ENCODE results near the gene EPSTI1.

EPSTI1 gene

DNA sequence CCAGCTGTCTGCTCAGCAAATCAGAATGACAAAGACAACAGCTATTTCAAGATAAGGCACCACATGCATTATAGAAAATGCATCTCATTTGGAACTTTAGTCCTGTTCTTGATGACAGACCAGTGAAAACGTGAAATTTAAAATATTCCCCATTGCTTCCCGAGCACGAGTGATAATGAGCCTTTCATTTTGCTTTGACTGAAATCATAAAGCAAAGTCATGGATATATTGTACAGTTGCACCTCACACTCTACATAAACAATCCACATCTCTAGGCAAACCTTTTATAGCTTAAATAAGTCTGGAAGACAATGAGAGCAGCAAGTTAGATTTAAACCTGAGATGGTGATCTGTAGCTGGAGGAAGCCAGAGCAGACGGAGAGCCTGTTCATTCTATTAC is 131.6 kb downstream of the EPSTI1 start:
- DNase-seq (ENCODE audit: low spot score): no peak
- in situ Hi-C loops (cut with MboI; ENCODE audit: low sequenced_read_pairs, unreplicated experiment): no loop called here
- TF ChIP-seq, protein P1, sequence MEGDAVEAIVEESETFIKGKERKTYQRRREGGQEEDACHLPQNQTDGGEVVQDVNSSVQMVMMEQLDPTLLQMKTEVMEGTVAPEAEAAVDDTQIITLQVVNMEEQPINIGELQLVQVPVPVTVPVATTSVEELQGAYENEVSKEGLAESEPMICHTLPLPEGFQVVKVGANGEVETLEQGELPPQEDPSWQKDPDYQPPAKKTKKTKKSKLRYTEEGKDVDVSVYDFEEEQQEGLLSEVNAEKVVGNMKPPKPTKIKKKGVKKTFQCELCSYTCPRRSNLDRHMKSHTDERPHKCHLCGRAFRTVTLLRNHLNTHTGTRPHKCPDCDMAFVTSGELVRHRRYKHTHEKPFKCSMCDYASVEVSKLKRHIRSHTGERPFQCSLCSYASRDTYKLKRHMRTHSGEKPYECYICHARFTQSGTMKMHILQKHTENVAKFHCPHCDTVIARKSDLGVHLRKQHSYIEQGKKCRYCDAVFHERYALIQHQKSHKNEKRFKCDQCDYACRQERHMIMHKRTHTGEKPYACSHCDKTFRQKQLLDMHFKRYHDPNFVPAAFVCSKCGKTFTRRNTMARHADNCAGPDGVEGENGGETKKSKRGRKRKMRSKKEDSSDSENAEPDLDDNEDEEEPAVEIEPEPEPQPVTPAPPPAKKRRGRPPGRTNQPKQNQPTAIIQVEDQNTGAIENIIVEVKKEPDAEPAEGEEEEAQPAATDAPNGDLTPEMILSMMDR (IDR thresholded peaks at IDR 0.05; ENCODE audit: borderline replicate concordance, control extremely low read depth, extremely low read depth, insufficient read depth, missing control alignments): no peak

DNA sequence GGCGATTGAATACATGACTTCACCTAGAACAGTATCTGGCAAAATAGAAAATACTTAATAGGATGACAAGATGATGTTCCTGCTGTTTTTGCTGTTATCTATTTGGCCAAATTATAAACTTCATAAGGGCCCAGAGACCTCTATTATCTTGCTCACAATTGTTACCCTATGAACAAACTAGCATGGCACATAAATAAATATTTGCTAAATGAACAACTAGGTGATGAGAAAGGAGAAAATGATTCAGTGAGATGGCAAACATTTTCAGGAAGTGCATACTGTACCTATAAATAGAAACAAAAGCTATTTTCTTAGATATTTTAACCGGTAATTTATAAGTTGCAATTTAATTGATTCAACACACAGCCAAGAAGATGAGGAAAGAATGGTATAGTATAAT is 132.3 kb downstream of the EPSTI1 start:
- in situ Hi-C loops (cut with MboI; ENCODE audit: low sequenced_read_pairs, unreplicated experiment): no loop called here

DNA sequence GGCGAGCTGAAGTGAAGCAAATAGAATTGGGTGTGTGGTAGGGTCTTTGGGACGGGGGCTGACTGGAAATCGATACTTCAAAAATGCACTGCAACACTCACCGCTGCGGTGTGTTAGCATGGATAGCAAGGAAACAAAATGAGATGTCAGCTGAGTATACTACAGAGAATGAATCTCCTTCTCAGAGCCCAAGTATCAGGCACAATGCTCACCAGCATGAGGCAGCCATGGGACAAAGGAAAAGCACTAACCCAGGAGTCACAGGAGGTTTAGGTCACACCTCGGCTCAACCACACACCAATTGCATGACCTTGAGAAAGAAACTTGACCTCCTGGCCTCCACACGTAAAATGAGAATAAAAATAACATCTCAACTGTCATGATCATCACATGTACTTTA is 136.6 kb downstream of the EPSTI1 start:
- TF ChIP-seq, protein P1 (IDR thresholded peaks at IDR 0.05; ENCODE audit: borderline replicate concordance, control extremely low read depth, extremely low read depth, insufficient read depth, missing control alignments): no peak
- in situ Hi-C loops (cut with MboI; ENCODE audit: low sequenced_read_pairs, unreplicated experiment): no loop called here
- no peak for DNase-seq (ENCODE audit: low spot score)

More for the DNA sequence above, 132.3 kb downstream of the EPSTI1 start:
- TF ChIP-seq, protein P1 (IDR thresholded peaks at IDR 0.05; ENCODE audit: borderline replicate concordance, control extremely low read depth, extremely low read depth, insufficient read depth, missing control alignments): no peak
- no peak for DNase-seq (ENCODE audit: low spot score)

DNA sequence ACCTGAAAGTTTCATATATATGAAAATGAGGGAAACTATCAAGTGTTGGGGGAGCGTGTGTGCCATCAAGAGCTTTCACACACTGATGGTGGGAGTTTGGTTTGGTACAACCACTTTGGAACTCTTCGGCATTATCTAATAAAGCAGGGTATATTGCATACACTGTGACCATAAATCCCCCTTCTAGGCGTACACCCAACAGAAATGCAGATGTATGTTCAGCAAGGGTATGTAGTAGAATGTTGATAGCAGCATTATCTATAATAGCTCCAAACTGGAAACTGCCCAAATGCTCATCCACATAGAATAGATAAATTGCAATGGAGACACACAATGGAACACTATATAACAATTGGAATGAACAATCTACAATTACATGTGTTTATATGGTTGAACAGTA is 139.9 kb downstream of the EPSTI1 start:
- in situ Hi-C loops (cut with MboI; ENCODE audit: low sequenced_read_pairs, unreplicated experiment): no loop called here
- TF ChIP-seq, protein P1 (IDR thresholded peaks at IDR 0.05; ENCODE audit: borderline replicate concordance, control extremely low read depth, extremely low read depth, insufficient read depth, missing control alignments): no peak
- no peak for DNase-seq (ENCODE audit: low spot score)

DNA sequence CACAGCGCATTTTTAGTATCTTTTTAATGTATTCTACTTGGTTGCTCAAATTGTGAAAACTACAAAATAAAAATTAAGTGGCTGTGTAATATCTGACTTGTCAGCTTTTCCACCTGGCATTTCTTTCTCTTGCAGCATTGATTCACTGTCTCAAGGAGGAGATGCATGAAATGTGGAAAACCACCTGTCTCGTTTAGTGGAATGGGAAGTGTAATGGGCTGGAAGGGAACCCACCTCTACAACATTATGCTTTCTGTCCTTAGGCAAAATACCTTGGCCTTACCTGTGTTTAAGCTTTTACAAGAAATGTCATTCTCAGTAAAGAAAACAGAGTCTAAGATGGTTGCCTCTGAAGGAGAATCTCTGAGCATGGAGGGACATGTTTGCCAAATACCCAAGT is 142.8 kb downstream of the EPSTI1 start:
- TF ChIP-seq, protein P1 (IDR thresholded peaks at IDR 0.05; ENCODE audit: borderline replicate concordance, control extremely low read depth, extremely low read depth, insufficient read depth, missing control alignments): no peak
- DNase-seq (ENCODE audit: low spot score): no peak
- in situ Hi-C loops (cut with MboI; ENCODE audit: low sequenced_read_pairs, unreplicated experiment): no loop called here

DNA sequence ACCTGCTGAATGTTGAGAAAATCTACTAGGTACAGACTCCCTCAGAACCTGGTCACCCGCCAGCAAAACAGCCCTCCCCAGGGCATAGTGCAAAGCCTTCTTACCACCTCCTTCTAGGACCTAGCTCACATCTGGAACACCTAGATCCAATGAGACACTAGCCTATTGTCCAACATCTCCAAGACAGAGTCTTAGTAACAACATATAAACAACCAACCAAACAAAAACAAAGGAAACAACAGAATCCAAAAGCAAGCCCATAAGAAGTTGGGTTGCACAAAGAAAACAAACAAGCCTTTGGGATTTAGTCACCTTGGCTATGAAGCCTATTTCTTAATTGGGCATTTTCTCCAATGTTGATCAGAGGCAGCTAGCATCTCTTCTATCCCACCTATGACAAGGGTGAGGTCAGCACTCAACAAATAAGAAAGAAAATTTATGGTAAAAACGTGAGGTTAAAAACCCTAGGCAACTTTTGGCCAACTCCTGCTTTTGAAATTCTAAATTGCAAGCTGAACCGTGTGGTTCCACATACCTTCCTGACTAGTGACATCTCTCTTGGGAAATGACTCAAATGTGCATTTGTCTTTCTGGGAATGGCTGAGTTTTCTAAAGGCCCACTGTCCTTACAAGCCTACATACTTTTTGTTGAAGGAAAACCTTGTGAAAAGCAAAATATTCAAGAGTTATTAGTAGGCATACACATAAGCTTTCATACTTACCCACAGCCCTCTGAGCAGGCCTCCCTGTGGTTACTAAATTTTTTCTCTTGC is 144.0 kb downstream of the EPSTI1 start:
- TF ChIP-seq, protein P1 (IDR thresholded peaks at IDR 0.05; ENCODE audit: borderline replicate concordance, control extremely low read depth, extremely low read depth, insufficient read depth, missing control alignments): no peak
- in situ Hi-C loops (cut with MboI; ENCODE audit: low sequenced_read_pairs, unreplicated experiment): no loop called here
- DNase-seq (ENCODE audit: low spot score): no peak
